Sigmoid colon (tissue), 4 donors: ENCODE results near the gene PRMT3.

Experiments used
- EP300 ChIP-seq, 4 donors: sonication (generic); formaldehyde crosslinking; IDR thresholded peaks; one replicate each; pipeline ENCODE4 v1.6.1; 2017; ENCODE audit warnings: antibody characterized with exemption in 4 of 4
- POLR2A ChIP-seq, 2 donors: fragments of 450-650 bp; IDR thresholded peaks; one replicate each; pipeline ENCODE4 v1.6.1; 2016; ENCODE audit warnings: antibody characterized with exemption in 2 of 2, mild to moderate bottlenecking in 2 of 2, moderate library complexity in 2 of 2
- POLR2AphosphoS5 ChIP-seq, 4 donors: sonication (generic); formaldehyde crosslinking; IDR thresholded peaks; one replicate each; pipeline ENCODE4 v1.6.1; 2017; ENCODE audit warnings: antibody characterized with exemption in 4 of 4
- TF ChIP-seq, protein P1 (sequence below), 4 experiments: fragments of 450-650 bp in 3 of 4; fragments of 200-600 bp in 1 of 4; IDR thresholded peaks; one replicate each; pipeline ENCODE4 v1.5.1; 2016 to 2019; ENCODE audit warnings: antibody characterized with exemption in 4 of 4, mild to moderate bottlenecking in 3 of 4, moderate library complexity in 2 of 4

DNA sequence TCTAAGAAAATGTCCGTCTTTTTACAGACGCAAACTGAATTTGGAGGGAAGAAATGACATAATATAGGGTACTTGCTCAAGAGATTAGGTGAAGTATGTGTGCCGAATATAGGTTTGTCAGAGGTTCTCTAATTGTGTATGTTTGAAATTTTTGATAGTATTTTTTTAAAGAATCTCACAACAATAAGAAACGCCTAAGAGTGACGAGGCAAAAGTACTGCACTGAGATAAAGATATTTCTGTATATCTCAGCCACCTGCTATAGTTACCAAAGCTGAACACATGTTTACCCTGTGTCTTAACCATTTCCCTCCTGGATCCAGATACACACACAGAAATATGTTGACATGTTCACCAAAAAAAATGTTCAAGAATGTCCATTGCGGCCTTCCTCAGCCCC, 92.0 kb downstream of the PRMT3 start:
- TF ChIP-seq POLR2A (IDR thresholded peaks at IDR 0.05) (no peak), POLR2AphosphoS5 (IDR thresholded peaks at IDR 0.05) (no peak), EP300 (IDR thresholded peaks at IDR 0.05) (no peak)
- TF ChIP-seq, protein P1, sequence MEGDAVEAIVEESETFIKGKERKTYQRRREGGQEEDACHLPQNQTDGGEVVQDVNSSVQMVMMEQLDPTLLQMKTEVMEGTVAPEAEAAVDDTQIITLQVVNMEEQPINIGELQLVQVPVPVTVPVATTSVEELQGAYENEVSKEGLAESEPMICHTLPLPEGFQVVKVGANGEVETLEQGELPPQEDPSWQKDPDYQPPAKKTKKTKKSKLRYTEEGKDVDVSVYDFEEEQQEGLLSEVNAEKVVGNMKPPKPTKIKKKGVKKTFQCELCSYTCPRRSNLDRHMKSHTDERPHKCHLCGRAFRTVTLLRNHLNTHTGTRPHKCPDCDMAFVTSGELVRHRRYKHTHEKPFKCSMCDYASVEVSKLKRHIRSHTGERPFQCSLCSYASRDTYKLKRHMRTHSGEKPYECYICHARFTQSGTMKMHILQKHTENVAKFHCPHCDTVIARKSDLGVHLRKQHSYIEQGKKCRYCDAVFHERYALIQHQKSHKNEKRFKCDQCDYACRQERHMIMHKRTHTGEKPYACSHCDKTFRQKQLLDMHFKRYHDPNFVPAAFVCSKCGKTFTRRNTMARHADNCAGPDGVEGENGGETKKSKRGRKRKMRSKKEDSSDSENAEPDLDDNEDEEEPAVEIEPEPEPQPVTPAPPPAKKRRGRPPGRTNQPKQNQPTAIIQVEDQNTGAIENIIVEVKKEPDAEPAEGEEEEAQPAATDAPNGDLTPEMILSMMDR (IDR thresholded peaks at IDR 0.05) = no peak
